OCI-M2 (cell line): ENCODE data around the gene SLC7A6.

ENCODE experiments used
- DNase-seq: peaks from one replicate; lab custom pipeline; 2025; ENCODE audit not compliant: unreplicated experiment; lab: John Stamatoyannopoulos, UW

The SLC7A6 gene

DNA sequence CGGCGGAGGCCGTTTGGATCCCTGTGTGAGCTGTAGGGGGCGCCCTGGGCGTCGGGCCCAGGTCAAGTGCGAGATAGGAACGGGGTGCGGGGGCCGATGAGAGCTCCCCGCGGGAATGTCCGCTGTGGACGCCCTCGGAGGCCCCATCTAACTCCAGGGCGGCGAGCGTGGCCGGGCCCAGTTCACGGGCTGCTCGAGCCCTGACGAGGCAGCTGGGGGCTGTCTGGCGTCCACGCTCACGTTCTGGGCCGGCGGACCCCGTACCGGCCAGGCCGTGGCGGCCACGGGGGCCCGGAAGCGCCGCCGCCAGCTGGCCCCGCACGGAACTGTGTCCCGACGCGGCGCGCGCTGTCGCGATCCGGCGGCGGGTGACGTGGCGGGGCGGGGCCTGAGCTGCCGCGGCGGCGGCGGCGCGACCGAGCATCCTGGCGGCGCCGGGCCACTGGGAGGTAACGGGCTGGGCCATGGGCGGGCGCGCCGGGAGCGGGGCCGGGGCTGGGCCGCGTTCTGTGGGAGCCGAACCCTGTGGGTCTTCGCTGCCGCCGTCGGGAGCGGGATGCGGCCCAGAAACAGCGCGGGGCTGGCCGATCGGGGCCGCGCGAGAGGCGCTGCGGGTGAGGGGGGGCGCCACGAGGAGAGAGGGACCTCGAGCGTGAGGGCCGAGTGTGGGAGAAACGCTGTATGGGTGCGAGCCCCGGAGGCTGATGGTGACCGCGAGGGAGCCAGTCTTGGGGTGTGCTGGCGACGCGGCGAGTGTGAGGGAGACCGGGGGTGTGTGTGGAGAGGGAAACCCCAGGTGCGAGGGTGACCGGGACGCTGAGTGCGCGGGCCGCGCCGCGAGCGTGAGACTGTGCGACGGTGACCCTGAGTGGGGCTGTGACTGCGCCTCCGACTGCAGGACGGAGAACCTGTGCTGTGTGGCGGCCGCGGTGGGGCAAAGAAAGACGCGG lies at the start of gene SLC7A6:
SLC7A6 (plus strand) TSS at position 399 of the 950 bp plus-strand sequence. CDS start 10,201 bp downstream, outside the sequence.
- no peak for DNase-seq

DNA sequence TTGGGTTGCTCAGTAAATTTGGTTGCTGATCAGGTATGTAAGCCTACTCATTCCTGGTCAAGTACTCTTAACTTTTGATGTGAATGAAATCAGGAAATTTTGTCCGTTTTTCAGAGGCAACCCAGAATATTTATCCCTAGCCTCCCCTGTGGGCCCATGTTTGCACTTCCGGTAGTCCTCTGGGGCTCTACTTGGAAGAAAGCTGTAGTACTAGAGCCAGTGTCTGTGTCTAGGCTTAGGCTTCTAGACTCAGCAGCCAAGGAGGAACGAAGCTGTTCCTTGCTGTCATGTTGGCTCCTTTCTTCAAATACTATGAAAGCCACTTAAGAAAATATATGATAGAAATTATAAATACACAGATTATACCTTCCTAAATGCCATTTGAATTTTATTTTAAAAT lies 49.6 kb upstream of the SLC7A6 start:
- DNase-seq: no peak

DNA sequence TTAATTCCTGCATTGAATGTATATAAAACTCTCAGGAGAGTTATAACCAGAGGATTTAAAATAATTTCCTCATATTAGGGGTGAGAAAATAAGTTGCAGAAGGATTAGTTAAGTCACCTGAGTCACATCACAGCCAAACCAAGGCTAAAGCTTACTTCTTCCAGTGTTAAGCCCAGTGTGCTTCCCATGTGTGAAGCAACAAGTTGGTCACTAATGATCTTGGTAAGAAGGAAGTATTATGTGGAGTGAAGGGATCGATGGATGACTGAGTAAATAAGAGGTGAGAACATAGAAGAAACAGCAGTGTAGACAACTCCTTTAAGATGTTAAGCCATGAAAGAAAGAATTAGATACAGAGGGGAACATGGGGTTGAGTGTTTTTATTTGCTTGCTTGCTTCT lies 49.0 kb upstream of the SLC7A6 start:
- DNase-seq: no peak

DNA sequence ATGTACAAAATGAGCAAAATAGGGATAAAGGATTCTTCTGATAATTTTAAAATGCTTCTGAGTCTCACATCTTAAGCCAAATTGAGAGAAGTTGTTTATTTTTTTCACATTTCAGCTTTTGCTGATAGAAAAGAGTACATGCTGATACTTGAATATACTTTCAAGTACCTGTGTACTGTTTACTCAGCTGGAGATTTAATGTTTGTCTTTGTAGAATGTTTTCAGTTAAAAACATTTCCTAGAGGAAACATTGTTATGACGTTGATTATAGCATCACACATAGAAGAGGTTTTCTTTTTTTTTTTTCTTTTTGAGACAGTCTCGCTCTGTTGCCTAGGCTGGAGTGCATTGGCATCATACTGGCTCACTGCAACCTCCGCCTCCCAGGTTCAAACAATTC lies 48.1 kb upstream of the SLC7A6 start:
- no peak for DNase-seq

DNA sequence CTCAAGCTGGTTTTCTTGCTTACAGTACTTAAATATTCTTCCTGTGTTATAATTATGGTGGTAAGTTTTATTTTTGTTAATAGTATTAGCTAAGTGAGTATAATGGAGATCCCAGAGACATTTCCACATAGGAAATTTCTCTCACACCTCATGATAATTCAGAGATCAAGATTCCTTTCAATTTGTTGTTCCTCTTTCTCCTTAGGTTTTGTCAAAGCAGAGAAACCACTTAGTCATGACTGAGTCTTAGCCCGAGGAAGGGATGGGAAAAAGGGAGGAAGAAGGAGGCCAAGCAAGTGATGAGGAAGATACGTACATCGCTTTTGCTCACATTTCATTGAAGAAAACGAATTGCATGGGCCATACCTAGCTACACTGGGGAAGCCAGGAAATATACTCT lies 46.8 kb upstream of the SLC7A6 start:
- DNase-seq: no peak

DNA sequence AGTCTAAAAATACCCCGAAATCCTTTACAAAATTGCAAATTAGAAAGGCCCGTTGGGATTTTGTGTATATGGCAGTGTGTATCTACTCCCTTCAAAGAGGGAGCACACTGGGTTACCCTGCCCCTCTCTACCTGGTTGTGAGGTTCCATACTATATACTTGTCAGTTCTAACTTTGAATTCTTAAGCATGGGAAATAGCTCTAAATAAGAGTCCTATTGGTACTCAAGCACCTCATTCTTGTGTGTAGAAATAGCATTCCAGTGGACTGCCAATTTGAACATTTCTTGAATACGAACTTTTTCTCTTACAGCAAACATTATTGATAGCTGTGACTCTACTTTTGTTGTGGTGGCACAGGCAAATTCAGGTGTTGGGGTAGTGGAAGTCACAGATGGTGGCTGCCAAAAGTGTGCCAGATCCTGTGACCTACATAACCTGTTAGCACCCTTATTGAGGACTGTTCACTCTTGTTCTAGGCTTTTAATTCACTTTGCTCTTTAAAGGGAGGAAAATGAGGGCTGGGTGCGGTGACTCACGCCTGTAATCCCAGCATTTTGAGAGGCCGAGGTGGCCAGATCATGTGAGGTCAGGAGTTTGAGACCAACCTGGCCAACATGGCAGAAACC lies 44.5 kb upstream of the SLC7A6 start:
- no peak for DNase-seq

DNA sequence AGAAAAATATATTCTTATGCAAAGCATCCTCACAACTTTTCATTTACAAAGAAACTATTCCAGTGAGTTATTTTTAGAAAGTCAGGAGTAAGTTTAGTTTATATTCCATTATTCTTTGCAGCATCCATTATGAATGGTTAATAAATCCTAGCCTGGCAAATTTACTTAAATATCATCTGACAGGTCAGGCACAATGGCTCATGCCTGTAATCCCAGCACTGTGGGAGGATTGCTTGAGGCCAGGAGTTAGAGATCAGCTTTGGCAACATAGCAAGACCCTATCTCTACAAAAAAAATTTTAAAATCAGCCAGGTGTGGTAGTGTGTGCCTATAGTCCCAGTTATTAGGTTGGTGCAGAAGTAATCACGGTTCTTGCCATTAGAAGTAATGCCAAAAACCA lies 41.3 kb upstream of the SLC7A6 start:
- DNase-seq: no peak

DNA sequence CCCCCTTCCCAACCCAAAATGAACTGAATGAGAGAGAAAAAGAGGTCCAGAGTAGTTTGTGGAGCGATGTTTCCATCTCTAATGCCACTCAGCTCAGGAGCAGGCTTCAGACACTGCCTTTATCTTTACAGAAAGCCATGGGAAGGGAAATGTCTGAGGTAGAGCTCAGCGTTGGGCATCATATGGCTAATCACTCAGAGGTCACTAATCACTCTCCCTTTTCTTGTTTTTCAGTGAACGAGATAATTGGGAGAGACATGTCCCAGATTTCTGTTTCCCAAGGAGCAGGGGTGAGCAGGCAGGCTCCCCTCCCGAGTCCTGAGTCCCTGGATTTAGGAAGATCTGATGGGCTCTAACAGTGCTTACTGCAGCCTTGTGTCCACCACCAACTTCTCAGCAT lies 38.2 kb upstream of the SLC7A6 start:
- no peak for DNase-seq

DNA sequence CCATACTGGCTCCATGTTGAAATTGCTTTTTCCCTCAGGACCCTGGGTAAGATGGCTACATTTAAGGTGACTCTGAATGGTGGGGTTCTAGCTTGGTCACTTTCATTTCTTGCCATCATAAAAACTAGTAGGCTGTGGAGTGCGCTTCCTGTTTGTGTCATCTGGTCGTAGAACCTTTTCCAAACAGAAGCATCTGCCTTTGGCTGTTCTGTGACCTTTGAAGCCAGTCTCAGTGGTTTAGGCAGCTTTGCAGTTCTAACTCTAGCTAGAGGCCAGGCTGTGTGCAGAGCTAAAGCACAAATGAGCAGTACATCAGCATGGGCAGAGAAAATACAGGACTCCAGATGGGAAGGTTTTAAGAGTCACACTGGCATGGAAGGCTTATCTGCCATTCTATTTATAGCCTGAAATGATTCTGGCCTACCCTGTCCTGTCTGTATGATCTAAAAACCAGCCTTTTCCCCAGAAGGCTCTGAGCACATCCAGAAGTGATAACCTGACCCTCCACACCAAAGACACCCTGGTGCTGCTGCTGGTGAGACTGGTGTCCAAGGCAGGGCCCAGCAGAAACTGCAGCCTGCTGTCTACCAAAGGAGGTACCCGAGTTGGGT lies 37.0 kb upstream of the SLC7A6 start:
- DNase-seq: no peak

DNA sequence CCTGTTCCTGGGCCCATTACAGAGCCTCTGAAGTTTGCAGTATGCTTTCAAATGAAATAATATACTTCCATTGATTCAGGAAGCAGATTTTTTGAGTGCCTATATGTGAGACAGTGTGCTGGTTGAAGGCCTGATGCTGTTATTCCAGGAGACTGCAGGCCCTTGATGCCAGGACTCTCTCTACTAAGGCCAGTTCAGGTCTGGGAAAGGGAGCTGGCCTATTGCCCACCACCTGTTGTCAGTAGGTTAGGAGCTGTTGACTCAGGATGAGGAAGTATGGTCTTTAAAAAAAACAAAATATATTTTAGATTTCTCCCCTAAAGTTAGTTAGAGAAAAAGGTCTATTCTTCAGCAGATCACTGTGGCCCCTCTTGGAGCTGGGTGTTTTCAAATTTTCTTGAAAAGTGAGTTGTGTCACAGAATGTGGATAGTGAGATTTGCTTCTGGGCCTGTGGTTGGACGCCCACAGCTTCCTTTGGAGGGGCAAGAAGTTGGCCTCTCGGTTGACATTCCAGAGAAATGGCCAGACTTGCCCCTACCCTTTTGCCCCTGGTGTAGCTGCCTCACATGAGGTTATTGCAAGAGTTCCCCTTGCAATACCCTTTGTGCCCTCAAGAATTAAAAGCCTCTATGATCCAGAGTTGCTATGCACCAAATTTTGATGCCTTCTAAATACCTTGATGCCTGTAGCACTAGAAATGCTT lies 36.3 kb upstream of the SLC7A6 start:
- no peak for DNase-seq

DNA sequence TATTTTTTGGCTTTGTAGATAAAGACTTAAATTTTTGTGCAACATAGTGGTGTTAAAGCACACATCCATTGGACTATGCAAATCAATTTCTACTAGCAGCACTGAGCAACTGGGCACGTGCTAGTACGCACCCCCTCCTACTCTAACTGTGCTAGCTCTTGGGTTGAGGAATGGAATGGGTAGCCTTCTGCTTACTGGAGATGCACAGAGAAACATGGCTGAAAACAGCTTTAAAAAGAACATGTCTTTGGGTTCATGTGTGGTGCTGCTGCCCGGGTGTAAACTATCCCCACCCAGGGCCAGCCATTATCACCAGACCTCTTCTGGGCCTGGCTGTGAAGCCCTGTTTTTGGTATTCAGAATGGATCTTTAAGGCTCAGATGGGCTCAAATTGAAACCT lies 35.7 kb upstream of the SLC7A6 start:
- no peak for DNase-seq

DNA sequence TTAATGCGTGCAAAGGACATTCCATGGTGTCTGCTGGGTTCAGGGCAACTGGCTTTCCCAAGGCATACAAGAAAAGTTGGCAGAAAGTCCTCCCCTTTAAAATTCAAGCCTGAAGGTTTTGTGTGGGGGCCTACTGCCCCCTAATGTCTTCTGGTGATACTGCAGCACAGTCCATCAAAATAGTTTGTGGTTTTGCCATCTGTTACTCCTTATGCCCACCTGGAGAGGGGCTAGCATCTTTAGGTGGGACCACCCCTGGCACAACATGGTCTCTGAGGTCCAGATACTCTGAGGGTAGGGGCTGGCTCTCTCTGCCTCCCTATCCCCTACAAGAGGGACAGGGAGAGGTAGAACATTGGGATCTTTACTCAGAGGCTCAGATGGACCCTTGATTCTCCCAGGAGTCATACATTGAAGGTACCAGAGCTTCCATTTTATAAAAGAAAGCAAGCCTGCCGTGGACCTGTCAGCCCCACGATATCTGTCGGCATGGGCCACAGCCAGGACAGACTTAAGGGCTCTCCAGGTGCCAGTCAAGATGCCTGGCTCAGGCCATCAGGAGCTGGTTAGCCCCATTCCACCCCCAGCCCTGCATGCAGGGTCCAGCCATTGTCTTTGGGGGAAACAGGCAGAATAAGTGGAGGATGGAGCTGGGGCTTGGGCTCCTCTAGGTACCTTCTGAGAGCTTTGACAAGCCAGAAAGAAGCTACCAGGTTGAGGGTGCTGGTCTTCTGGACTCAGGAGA lies 34.7 kb upstream of the SLC7A6 start:
- DNase-seq: no peak

DNA sequence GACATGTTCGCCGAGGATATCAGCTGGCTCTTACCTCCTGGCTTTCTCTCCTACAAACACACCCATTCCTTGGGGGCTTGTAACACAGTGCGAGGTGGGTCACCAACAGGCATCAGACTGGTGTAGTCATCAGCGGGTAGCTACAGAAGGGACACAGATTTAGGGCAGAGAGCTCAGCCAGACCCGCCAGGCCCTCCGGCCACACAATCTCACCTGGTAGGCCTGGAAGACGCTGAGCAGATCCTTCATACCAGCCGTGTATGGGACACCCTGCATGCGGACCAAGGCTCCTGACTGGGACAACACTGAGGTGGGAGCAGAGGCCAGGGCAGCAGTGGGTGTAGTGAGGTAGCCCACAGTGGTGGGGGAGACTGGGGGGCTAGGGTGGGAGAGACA lies 34.2 kb upstream of the SLC7A6 start:
- no peak for DNase-seq

DNA sequence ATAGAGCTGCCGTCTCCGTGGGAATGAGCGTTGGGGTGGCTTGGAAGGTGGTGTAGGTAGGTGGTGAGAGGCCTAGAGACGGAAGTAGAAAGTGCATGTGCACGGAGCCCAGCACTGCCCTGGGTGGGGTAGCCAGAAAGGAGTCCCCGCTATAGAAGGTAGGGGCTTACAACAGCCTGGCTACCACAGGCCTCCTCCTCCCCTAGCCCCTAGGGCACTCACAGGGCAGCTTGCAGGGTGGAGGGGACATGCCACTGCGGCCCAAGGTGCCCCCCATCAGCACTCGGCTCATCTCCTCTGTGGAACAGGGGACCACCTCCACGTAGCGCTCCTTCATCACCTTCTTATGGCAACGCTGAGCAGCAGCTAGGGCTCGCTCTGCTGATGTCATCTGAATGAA lies 33.4 kb upstream of the SLC7A6 start:
- no peak for DNase-seq

DNA sequence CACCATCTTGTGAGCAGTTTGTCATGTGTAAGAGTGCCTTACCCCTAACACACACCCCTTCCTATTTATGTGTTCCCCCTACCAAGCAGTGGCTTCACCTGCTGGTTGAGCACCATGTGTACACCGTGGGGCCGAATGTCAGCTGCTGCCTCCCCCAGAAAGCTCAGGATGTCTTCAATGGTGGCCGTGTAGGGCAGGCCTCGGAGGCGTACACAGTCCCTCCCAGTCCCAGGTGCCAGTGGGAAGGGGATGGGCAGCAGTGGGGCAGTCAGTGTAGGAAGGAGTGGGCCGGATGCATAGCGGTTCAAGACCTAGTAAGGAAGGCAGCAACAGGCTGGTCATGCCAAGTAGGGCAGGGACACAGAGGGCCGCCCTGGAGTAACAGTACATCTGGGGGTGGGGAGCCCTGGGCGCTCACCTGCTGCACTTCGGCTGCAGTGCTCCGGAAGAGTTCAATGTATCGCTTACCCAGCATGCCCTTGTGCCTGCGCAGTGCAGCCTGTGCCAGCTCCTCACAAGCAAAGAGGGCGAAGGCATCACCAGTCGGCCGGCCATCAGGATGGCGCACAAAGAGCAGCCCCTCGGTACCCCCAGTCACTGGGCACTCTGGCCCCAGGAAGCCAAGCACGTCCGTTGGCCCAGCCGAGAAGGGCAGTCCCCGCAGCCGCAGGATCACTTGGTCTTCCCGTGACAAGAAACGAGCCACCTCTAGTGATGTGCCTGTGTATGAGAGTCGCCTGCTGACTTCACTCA lies 32.8 kb upstream of the SLC7A6 start:
- no peak for DNase-seq

DNA sequence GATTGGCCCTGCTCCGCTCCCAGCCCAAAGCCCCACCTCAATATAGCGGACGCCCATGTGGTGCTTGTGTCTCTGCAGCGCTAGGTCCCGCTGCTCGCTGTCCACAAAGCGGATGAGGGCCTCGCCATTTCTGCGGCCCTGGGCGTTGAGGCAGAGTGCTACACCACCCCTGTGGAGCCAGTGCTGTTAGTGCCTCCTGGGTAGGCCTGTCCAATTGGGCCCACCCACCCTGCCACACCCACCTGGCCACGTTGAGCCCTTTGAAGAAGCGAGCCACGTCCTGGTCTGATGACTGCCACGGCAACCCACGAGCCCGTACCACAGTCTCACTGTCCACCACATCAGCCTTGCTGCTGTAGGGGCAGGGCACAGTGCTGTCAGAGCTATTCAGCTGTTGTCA lies 32.0 kb upstream of the SLC7A6 start:
- no peak for DNase-seq

DNA sequence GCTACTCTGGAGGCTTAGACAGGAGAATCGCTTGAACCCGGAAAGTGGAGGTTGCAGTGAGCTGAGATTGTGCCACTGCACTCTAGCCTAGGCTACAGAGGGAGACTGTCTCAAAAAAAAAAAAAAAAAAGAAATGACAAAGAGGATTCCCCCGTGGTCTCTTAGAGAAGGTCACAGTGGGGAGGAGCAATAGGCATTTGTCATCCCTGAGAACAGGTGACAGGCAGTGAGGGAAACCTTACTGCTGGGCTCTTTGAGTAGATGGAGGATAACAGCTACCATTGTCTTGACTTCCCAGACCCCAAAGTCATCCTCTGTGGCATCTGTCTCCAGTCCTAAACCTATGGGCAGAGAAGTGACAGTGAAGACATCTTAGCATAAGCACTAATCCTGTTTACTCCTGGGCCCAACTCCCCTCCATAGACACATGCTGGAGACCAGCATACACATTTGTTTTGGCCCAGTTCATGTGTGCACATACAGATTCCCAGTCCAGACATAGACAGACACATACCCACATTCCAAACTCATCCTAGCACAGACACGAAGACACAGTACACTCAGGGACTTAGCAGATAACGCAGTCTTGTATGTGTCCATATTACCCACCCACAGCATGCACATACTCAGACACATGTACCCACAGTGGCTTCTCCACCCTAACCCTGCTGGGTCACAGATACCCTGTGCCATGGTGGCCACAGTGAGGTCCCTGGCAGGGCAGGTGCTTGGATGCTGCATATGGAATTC lies 31.1 kb upstream of the SLC7A6 start:
- DNase-seq: no peak

DNA sequence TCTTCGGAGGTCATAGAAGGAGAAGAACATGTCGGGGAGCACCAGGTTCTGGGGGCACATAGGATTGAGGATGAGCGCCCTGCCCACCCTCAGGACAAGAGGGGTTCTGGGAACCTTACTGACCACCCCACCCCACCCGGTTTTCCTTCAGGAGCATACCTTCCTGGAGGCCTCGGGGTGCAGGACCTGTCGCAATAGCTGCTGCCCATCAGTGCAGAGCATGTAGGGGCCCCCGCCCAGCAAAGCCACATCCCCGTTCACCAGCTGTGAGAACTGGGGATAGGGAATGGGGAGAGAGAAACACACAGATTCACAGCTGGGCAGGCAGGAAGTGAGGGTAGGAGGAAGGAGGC lies 30.5 kb upstream of the SLC7A6 start:
- no peak for DNase-seq
